Measurements from ENCODE around the gene AGR3. TPM values are rescaled to one million over a fixed set of nuclear protein-coding genes. Genes with fewer than 3 reads are reported as not detected.

Gene AGR3
- total RNA-seq, 4 donors from 2014 or later: not detected

Small RNA genes lying within 50 kb of the gene (small RNA-seq; reads per million reads assigned to genes)
- gene AC098592.2: not detected

Other genes with a start within 250 kb of the AGR3 start
- 10 to 100 TPM in 3 of 4 donors, 1 to 10 TPM in 1; 7.4 to 15.9 (median 11.4) TPM for gene ANKMY2, start 236.2 kb downstream of the AGR3 start, total RNA-seq
- 10 to 100 TPM; 44.9 to 92.7 (median 55.4) TPM for gene BZW2, start 235.8 kb downstream of the AGR3 start, total RNA-seq
- 100 to 1,000 TPM in 1 of 4 donors, 10 to 100 TPM in 3; 15.2 to 111 (median 30.5) TPM for gene TSPAN13, start 128.2 kb downstream of the AGR3 start, total RNA-seq
- gene AGR2, start 77.0 kb downstream of the AGR3 start, total RNA-seq: under 1 TPM in 1 of 4 donors, not detected in 3; 0.46 TPM